GM18909 (cell line): ENCODE measurements around the gene DLGAP1.

Experiments used
- ATAC-seq: cut with Tn5 transposase; IDR thresholded peaks from one replicate; pipeline ENCODE4 v1.9.1; 2021; ENCODE audit warnings: mild to moderate bottlenecking; ENCODE audit not compliant: unreplicated experiment, poor library complexity

DLGAP1 gene

DNA sequence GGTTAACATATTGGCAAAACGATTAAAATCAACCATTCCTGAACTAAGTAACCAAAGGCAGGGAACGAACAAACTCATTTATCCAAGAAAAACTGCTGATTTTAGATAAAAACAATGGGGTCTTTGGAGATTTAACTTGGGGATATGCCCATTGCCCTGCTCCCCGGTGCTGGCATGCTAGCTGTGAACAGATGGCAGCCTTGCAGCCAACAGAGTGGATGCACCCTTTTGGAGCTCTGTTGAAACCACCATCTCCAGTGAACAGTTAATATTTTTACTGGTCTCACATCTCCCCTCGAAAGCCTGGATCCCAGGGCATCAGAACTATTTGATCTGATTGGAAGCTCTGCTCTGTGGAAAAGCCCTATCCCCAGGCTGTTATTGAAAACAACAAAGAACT is 702.0 kb downstream of the DLGAP1 start:
- no peak for ATAC-seq

DNA sequence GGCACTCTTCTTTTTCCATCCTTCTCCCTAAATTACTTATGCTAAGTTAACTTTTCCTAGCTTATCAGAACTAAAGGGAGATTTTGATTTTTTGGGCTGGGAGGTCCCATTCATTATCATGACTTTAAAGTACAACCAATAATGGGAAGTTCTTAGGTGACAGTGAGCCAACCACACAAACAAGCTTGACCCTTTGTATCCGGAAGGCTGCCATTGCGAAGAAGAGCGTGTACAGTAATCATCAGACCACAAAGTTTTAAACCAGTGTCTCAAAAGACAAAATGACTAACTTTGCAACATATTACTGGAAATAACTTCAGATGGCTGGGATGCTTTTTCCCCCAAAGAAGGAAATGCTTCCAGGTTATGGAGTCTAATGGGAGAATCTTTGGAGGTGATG is 707.0 kb downstream of the DLGAP1 start:
- no peak for ATAC-seq

DNA sequence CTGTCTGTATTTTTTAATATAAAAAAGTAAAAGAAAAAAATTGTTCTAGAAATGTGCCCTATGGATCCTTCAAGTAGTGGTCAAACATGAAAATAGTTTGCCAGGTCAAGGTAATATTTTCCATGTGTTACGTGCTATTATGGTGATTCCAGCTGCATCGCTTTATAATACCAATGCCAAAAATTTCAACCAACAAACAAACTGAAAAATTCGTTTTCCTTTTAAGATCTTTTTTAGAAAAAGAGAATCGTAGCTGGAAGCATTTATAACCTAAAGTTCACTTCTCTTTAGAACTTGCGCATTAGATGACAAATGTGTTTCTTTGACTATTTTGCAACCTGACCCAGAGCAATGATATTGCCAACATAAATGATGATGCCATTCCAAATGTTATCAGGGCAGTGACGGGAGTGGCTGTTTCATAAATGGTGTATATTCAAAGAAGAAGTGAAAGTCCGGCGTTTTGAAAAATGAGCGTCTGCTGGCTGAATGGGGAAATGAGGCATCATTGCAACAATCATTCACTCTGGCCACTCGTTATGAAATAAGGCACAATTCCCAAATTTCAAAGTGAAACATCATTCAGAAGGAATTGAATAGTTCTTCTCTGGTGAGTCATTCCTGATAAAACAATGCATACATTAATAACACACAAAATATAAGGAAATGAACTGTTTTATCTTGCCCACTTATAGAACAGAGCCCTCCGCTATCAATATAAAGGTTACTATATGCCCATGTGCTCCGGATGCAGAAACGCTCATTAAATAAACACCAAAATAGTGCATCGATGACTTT is 707.7 kb downstream of the DLGAP1 start:
- no peak for ATAC-seq

DNA sequence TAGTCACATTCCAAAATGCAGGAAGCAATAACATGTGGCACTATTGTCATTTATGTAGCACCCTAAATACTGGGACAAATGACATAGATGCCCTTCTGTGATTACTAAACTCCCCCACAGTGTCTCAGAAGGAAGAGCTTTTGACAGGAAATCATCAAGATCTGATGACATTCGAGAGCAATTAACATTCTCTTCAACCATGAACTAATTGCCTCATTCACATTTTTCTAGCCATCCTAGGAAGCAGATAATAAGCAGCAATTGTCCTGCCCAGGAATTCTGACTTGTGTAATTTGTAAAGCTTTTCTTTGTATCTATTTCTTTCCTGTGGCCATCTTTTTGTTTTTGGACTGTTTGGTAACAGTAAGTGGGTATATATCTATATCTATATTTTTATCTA is 712.6 kb downstream of the DLGAP1 start:
- ATAC-seq, result no peak

DNA sequence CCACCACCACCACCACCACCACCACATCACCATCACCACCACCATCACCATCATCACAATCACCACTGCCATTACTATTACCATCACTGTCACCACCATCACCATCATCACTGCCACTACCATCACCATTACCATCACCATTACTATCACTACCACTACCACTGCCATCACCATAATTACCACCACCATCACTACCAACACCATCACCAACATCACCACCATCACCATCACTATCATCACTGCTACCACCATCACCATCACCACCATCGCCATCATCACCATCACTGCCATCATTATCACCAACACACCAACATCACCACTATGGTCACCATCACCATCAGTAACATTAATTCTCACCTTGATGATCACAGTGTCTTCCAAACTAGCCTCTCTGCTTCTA is 713.8 kb downstream of the DLGAP1 start:
- no peak for ATAC-seq

DNA sequence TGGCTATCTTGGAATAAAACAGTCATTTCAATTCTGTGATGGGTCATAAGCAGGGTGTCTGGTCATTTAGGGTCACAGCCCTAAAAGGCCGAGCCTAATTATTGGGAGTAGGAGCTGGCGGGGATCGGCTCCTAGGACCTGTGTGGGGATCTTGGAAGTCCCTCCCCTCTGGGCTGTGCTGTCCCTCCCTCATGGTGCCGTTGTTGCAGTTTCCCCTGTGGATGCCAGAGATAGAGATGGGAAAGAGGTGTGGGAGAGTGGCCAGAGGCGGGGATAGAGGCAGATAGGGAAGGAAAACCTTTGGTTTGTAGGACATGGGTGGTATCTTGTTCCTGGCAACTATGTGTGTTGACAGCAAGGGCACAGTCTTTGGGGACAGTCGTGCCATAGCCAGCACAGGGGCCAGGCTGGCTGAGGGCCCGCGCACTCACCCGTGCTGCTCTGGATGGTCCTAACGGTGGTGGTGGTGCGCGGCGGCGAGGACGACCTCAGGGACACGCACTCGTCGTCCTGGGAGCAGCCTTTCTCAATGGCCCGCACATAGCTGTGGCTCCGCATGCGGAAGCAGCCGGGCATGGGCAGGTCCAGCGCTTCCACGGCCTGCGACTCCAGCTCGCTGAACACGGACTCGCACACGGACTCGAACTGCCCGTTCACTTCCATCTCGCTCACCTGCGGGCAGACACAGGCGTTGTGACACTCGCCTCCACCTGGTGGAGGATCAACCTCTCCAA is 726.2 kb downstream of the DLGAP1 start:
- ATAC-seq, result no peak

DNA sequence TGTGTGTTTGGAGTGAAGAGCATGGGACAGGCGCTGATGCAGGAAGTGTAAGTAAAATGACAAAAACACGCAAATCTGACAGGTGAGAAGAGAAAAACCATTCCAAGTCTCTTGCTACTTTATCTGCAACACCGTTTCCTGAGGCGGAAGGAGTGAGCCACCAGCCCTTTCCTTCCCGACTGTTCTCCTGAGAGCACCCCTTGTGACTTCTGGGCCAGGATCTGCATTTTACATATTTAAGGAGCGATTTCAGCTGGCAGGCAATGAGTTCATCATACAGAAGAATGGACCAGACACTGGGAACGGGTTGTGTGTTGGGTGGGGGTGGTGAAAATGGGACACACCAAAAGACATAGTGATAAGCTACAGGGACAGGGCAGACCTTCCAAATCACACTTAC is 727.8 kb downstream of the DLGAP1 start:
- no peak for ATAC-seq

DNA sequence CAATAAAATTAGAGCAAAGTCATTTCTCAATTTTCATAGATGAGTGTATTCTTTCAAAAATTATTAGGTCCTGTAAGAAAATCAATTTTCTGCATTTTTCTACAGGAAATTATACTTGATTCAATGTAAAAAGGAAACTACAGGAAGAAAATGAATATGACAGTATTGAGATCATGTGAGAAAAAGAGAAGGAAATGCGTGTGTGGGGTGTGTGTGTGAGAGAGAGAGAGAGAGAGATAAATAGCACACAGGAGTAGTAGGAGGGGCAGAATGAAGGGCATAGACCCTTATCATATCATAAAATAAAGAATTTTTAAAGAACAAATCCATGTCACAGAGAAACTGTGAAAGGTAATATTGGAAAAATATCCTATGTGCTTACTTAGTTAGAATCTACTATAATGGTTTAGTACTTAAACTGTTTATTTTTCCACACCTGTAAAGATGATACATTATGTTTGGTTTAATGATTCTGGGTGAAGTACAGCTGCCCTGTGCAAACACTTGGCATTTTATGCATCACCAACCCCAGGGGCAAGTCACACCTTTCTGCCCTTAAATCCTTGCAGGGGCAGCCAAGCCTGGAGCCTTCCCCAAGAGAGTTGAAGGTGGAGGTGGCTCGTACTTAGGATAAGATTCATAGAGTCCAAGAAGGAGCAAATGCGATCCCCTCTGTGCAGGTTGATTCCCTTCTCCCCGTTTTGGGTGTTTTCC is 728.7 kb downstream of the DLGAP1 start:
- no peak for ATAC-seq

DNA sequence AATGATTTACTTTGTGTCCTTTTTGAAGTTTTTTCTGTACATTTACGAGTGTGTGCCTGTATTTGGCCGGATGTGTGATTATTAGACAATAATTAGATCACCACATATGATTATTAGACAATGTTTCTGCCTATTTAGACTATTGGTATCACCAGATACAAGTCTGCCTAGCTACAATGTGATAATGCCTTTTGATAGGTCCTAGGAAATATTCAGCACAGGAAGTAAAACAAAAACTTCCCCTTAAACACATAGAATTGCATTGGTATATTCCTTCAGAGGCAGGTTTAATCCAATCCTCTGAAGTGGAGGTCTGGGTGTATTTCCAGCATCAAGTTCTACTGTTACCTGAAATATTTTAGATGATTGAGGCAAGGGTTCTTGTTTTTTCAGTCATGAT is 730.0 kb downstream of the DLGAP1 start:
- no peak for ATAC-seq

DNA sequence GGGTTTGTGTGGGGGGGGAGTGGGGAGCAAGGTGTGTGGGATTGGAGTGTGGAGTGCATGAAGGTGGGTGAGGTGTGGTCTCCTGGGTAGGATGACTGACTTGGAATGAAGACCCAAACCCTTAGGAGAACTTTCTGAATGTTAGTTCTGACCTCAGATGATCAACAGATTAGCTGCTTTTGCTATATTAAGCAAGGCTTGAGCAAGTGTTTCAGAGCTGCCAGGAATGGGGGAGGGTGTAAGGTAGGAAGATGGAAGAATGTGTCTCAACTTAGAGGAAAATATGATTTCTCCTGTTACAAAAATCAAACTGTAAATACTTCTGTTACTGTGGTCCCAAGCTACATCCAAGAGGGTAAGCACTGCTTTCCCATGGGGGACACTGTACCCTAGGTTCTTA is 731.6 kb downstream of the DLGAP1 start:
- no peak for ATAC-seq

DNA sequence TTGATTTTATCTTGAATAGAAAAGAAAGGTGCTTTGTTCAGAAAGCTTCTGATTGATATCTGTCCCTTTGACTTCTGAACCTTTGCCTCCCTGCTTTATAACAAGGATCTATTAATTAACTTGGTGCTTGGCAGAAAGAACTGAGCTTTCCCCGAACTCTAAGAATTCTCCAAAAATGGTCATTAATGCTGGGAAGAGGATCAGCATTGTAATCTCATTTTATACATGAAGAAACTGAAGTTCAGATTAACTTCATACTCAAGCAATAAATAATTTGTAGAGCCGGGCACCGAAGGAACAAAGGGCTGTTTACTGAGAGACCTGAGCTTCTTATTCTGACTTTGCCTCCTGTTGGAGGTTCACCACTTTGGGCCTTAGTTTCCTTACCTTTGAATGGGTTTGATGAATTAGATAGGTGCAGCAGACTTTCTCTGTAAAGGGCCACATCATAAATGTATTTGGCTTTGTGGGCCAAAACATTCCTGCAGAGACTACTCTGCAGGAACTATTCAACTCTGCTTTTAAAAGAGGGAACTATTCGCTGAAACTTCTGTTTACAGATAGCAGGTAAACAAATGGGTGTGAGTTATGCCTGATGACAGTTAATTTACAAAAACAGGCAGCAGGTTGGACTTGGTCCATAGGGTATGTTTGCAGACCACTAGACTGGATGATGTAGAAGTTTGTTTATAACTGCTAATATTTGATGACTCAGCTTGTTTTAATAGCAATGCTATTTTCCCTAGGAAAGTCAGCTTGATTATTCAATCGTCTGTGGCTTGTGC is 732.3 kb downstream of the DLGAP1 start:
- ATAC-seq, result no peak

DNA sequence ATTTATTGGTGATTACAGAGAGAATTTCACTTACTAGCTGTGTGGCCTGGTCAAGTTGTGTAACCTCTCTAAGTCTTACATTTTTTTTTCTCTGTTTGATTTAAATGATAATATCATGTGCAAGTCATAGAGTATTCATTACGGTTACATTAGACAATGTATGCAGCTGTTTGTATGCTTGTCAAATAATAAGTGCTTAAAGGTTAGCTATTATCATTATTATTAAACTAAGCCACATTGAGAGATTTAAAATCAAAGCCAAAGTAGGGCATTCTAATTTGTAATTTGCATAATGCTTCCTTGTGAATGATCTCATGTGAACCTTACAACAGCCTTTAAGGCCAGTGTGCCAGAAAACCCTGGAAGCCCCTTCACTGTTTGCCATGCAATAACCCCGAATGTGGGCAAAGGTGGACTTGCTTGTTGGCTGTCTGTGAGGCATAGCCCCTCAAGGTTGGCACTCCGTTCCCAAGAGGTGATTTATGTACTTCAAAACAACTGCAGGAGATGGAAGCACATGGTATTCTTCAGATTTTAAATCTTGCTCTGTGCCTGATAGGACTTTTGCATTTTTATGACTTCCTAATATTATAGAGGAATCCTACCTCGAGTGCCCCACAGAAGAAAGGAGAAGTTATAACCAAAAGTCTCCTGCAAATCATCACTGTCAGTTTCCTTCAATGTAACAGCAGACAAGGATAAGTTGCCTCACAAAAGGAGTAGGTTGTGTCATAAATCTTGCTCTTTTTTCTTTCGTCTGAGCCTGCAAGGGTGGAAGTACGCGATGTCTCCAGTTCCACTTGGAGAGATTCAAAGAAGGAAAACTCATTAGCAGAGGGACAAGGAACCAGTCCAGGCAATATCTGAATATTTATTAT is 733.1 kb downstream of the DLGAP1 start:
- no peak for ATAC-seq

DNA sequence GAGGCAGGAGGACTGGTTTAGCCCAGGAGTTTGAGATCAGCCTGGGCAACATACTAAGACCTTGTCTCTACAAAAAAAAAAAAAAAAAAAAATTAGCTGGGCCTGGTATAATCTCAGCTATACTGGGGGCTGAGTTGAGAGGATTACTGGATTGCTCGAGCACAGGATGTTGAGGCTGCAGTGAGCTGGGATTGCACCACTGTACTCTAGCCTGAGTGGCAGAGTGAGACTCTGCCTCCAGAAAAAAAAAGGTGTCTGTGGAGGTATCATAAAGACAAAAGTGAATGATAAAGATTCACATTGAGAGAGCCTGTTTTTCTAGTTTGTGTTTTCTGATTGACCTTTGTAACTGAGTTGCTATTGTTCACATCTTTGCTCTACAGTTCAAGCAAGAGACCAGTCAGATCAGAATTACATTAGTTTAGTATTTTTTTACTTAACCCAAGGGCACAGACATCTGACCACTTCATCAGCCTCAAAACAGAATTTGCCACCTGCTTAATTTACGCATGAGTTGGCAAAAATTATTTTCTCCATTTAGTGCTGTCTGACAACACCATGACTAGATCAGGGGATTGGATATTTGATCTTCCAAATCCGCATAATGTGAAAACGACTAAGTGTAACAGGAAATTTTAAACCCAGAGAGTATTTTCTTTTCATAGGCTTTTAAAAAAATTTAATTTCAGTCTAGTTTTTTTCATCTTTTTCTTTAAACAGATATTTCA is 734.1 kb downstream of the DLGAP1 start:
- no peak for ATAC-seq

DNA sequence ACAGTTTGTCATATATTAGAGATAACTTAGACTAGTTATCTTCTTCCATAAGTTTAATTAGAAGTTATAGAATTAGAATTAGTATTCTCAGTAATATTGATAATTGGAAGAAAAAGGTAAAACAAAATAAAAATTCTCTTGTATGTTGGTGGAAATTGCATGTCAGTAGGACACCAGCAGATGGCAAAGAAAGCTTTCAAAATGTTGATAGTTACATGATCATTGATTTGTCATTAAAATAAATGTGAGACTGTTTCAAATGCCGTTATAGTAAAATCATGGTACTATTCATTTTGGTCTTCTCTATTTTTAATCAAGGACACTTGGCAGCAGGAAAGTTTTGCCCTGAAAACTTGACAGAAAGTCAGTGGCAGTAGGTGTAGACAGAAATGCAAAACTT is 734.9 kb downstream of the DLGAP1 start:
- no peak for ATAC-seq

DNA sequence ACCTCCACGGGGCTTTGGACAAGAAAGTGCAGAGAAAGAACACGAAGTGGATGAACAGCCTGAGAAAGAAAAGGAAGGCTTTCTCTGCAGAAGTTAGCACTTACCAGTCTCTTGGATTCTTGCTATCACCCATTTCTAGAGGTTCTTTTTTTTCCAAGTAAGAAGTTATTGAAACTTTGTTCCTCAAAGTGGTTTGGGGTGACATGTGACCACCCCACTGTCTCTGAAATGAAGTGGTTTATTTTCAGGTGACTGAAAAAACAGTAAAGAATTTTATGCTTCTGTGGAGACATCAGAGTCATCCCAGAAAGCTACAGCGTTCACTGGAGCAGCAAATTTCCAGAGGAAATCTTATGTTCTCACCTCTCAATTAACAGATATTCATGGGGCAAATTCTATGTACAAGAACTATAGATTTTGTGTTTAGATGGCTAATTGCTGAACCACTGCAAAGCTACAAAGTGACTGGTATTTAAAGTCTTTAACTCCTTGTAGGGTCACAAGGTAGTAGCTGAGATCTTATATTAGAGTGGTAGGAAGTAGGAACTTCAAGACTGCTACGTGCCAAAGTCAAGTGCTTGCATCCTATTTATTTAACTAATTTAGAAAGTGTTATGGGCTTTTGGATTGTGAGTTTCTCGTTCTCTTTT is 737.6 kb downstream of the DLGAP1 start:
- no peak for ATAC-seq

DNA sequence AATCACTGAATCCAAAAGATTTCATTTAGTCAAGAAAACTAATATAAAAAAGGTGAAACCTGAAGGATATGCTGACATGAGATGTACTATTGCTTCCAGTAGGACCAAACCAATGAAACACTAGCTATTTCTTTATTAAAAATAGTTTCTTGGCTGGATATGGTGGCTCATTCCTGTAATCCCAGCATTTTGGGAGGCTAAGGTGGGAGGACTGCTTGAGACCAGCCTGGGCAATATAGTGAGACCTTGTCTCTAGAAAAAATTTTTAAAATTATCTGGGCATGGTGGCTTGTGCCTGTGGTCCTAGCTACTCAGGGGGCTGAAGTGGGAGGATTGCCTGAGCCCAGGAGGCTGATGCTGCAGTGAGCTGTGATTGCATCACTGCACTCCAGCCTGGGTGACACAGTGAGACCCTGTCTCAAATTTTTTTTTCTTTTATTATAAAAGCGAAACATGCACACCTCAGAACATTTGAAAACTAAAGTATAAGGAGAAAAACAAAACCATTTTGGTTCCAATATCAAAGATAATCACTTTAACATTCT is 738.9 kb downstream of the DLGAP1 start:
- no peak for ATAC-seq

DNA sequence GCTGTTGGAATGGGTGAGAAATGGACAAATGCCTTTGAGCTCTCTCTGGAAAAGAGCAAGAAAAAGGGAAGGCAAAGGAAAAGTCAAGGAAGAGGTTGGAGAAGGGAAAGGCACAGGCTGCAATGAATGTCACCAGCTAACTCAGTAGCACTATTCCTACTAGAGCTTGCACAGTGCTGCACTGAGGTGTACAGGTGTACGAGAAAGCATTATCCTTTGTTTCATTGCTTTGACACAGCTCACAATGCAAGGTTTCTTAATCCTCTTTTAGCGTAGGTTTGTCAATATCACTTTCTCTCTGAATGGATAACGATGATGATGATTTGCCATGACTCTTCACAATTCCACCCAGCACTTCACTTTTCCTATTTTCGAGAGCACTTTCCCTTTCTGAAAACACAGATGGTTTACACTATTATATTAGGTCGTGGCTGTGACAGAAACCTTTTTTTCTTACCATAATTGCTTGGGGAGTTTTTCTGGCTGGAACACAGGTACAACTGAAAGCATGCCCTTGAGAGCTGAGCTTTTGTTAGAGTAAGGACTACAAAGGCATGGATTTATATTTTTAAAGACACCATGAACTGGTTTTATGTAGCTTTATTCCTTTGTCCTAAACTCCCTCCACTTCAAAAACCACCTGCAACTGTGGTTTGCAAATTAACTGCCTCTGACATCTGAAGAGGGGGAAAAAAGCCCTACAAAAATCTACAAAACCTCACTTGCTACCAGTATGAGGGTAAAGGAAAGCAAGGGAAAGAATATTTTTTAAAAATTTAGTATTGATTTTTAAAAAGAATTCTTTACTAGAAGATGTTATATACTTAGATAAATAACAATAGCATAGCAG is 739.7 kb downstream of the DLGAP1 start:
- ATAC-seq, result no peak
